CD4-positive, alpha-beta T cell treated with Interleukin-4 for 4 hours (primary cell): Measurements from ENCODE around the gene SLC6A16.
"Not testable (repeated sequence)": the region's sequence is repeated elsewhere in the genome, so short reads cannot be mapped to it uniquely, and the experiment has no call there.

Experiments used
- DNase-seq: peaks from one replicate; pipeline ENCODE4 v3.0.0-alpha.2; 2020

The SLC6A16 gene

GRCh38 chr19:49324801-49325576, at the start of gene SLC6A16:
Gene SLC6A16 (minus strand): TSS chr19:49325191. CDS start chr19:49311347, 13,844 bp downstream.
- DNase-seq, result no peak

GRCh38 chr19:49373174-49373573, 48.2 kb upstream of the SLC6A16 start:
- DNase-seq, result not testable (repeated sequence)

- no peak for DNase-seq
Measured at GRCh38 chr19:49371184-49371583, 46.2 kb upstream of the SLC6A16 start.

- DNase-seq, result no peak
Measured at GRCh38 chr19:49368711-49369358, 43.8 kb upstream of the SLC6A16 start.

GRCh38 chr19:49366110-49366509, 41.1 kb upstream of the SLC6A16 start:
- DNase-seq, result no peak

GRCh38 chr19:49364083-49364737, 39.2 kb upstream of the SLC6A16 start:
- DNase-seq, result no peak

- DNase-seq, result peak; percentile 43
Measured at GRCh38 chr19:49363268-49364082, 38.5 kb upstream of the SLC6A16 start, which contains the start of gene DKKL1. Gene DKKL1 (plus strand): TSS chr19:49363877. CDS start chr19:49363999, 122 bp downstream.

GRCh38 chr19:49362929-49363267, 37.9 kb upstream of the SLC6A16 start:
- DNase-seq, result no peak

GRCh38 chr19:49362048-49362928, 37.3 kb upstream of the SLC6A16 start, which contains the start of gene TEAD2:
Gene TEAD2 (minus strand): TSS chr19:49362416. CDS start chr19:49360075, 2,341 bp downstream.
- DNase-seq, result no peak

- no peak for DNase-seq
Measured at GRCh38 chr19:49361438-49362047, 36.6 kb upstream of the SLC6A16 start.

GRCh38 chr19:49359851-49360820, 35.1 kb upstream of the SLC6A16 start:
- DNase-seq, result no peak

- DNase-seq, result no peak
Measured at GRCh38 chr19:49357186-49357585, 32.2 kb upstream of the SLC6A16 start.

- DNase-seq, result no peak
Measured at GRCh38 chr19:49356382-49356781, 31.4 kb upstream of the SLC6A16 start.

- DNase-seq, result no peak
Measured at GRCh38 chr19:49355909-49356353, 30.9 kb upstream of the SLC6A16 start.

GRCh38 chr19:49349567-49349966, 24.6 kb upstream of the SLC6A16 start:
- DNase-seq, result no peak

GRCh38 chr19:49348305-49349189, 23.6 kb upstream of the SLC6A16 start:
- no peak for DNase-seq

GRCh38 chr19:49347835-49348234, 22.8 kb upstream of the SLC6A16 start:
- no peak for DNase-seq

- DNase-seq, result no peak
Measured at GRCh38 chr19:49347191-49347590, 22.2 kb upstream of the SLC6A16 start.
